COLO829 (cell line): ENCODE measurements around the gene SDF4.
A peak's percentile ranks its signal among the peaks of the same experiment; 100 is the strongest.

ENCODE experiments used
- DNase-seq: peaks from one replicate; pipeline ENCODE4 v3.0.0; 2012; ENCODE audit warnings: low spot score

SDF4 gene

GRCh38 chr1:1241588-1242219 lies 9.9 kb upstream of the SDF4 start:
- no peak for DNase-seq

- DNase-seq = no peak
Observed at GRCh38 chr1:1240822-1241587, 9.2 kb upstream of the SDF4 start.

- DNase-seq = no peak
Observed at GRCh38 chr1:1240348-1240732, 8.5 kb upstream of the SDF4 start.

GRCh38 chr1:1239614-1240347 lies 8.0 kb upstream of the SDF4 start:
- DNase-seq = no peak

GRCh38 chr1:1239227-1239613 lies 7.4 kb upstream of the SDF4 start:
- DNase-seq = no peak

- no peak for DNase-seq
Observed at GRCh38 chr1:1238702-1239178, 6.9 kb upstream of the SDF4 start.

- DNase-seq = peak; percentile 24
Observed at GRCh38 chr1:1237874-1238701, 6.3 kb upstream of the SDF4 start.

- DNase-seq = no peak
Observed at GRCh38 chr1:1236945-1237873, 5.4 kb upstream of the SDF4 start.

- no peak for DNase-seq
Observed at GRCh38 chr1:1236176-1236763, 4.5 kb upstream of the SDF4 start.

GRCh38 chr1:1235016-1235744 lies 3.4 kb upstream of the SDF4 start:
- no peak for DNase-seq

GRCh38 chr1:1234180-1234808 lies 2.5 kb upstream of the SDF4 start:
- no peak for DNase-seq

- DNase-seq = no peak
Observed at GRCh38 chr1:1233567-1233892, 1.7 kb upstream of the SDF4 start.

GRCh38 chr1:1232796-1233566 lies 1.2 kb upstream of the SDF4 start:
- DNase-seq = no peak

GRCh38 chr1:1232208-1232795 lies 501 bp upstream of the SDF4 start, which contains the start of gene B3GALT6:
Gene B3GALT6, plus strand, starts transcription at chr1:1232237. Its CDS starts 42 bp downstream, at chr1:1232279.
- DNase-seq = no peak

GRCh38 chr1:1230656-1231399 lies 973 bp downstream of the SDF4 start:
- DNase-seq = peak; percentile 54

GRCh38 chr1:1229770-1230169 lies 2.0 kb downstream of the SDF4 start:
- DNase-seq = no peak

- DNase-seq = no peak
Observed at GRCh38 chr1:1228596-1229321, 3.0 kb downstream of the SDF4 start.
